ENCODE measurements around the gene EVA1A.
A peak's percentile ranks its signal among the peaks of the same experiment; 100 is the strongest.

The EVA1A gene

GRCh38 chr2:75560768-75561565 lies at the start of gene EVA1A:
Gene EVA1A, minus strand, starts transcription at chr2:75560939. Its CDS starts 42,799 bp downstream, at chr2:75518140.
- H3K36me3 ChIP-seq (ENCODE audit: insufficient read depth, low read length), result no peaks in the 10 kb centered on the region
- no peaks in the 10 kb centered on the region for H3K9me3 ChIP-seq (ENCODE audit: low read length)
- peaks cover 19% of the 10 kb centered on the region for H3K27me3 ChIP-seq (ENCODE audit: insufficient read depth, low read length)
- H2AFZ ChIP-seq (ENCODE audit: low read depth, low read length), result peak within 1 kb of the TSS; percentile 87
- peak within 1 kb of the TSS; percentile 42 for H3K4me3 ChIP-seq (ENCODE audit: low read length)
- H3K4me1 ChIP-seq (ENCODE audit: insufficient read depth, low read length), result peaks cover 12% of the 10 kb centered on the region

GRCh38 chr2:75609937-75610508 lies 49.3 kb upstream of the EVA1A start:
- peaks cover 24% of the 10 kb centered on the region for H3K4me1 ChIP-seq (ENCODE audit: insufficient read depth, low read length)
- no peaks in the 10 kb centered on the region for H3K9me3 ChIP-seq (ENCODE audit: low read length)
- no peaks in the 10 kb centered on the region for H3K36me3 ChIP-seq (ENCODE audit: insufficient read depth, low read length)
- H3K27me3 ChIP-seq (ENCODE audit: insufficient read depth, low read length), result peaks cover 8% of the 10 kb centered on the region
- no peak overlapping the region for H3K4me3 ChIP-seq (ENCODE audit: low read length)
- no peak overlapping the region for H2AFZ ChIP-seq (ENCODE audit: low read depth, low read length)

- Histone ChIP-seq H3K9me3 (ENCODE audit: low read length) (no peaks in the 10 kb centered on the region), H3K4me3 (ENCODE audit: low read length) (no peak overlapping the region), H2AFZ (ENCODE audit: low read depth, low read length) (no peak overlapping the region), H3K27me3 (ENCODE audit: insufficient read depth, low read length) (peaks cover 8% of the 10 kb centered on the region), H3K4me1 (ENCODE audit: insufficient read depth, low read length) (peaks cover 24% of the 10 kb centered on the region), H3K36me3 (ENCODE audit: insufficient read depth, low read length) (no peaks in the 10 kb centered on the region)
These were observed 48.6 kb upstream of the EVA1A start for GRCh38 chr2:75609334-75609689.

GRCh38 chr2:75608684-75609333 lies 48.1 kb upstream of the EVA1A start:
- Histone ChIP-seq H3K36me3 (ENCODE audit: insufficient read depth, low read length) (no peaks in the 10 kb centered on the region), H3K4me3 (ENCODE audit: low read length) (peak overlapping the region; percentile 29), H3K27me3 (ENCODE audit: insufficient read depth, low read length) (peaks cover 8% of the 10 kb centered on the region), H3K4me1 (ENCODE audit: insufficient read depth, low read length) (peaks cover 24% of the 10 kb centered on the region), H3K9me3 (ENCODE audit: low read length) (no peaks in the 10 kb centered on the region), H2AFZ (ENCODE audit: low read depth, low read length) (peak overlapping the region; percentile 12)

GRCh38 chr2:75607988-75608683 lies 47.4 kb upstream of the EVA1A start:
- Histone ChIP-seq H3K4me1 (ENCODE audit: insufficient read depth, low read length) (peaks cover 24% of the 10 kb centered on the region), H3K4me3 (ENCODE audit: low read length) (peak overlapping the region; percentile 29), H3K27me3 (ENCODE audit: insufficient read depth, low read length) (peaks cover 8% of the 10 kb centered on the region), H2AFZ (ENCODE audit: low read depth, low read length) (peak overlapping the region; percentile 12), H3K36me3 (ENCODE audit: insufficient read depth, low read length) (no peaks in the 10 kb centered on the region), H3K9me3 (ENCODE audit: low read length) (no peaks in the 10 kb centered on the region)

- Histone ChIP-seq H3K4me1 (ENCODE audit: insufficient read depth, low read length) (peaks cover 20% of the 10 kb centered on the region), H3K27me3 (ENCODE audit: insufficient read depth, low read length) (peaks cover 8% of the 10 kb centered on the region), H3K4me3 (ENCODE audit: low read length) (no peak overlapping the region), H3K36me3 (ENCODE audit: insufficient read depth, low read length) (no peaks in the 10 kb centered on the region), H3K9me3 (ENCODE audit: low read length) (no peaks in the 10 kb centered on the region), H2AFZ (ENCODE audit: low read depth, low read length) (no peak overlapping the region)
These were observed 46.7 kb upstream of the EVA1A start for GRCh38 chr2:75607400-75607798.

- H3K4me1 ChIP-seq (ENCODE audit: insufficient read depth, low read length), result peaks cover 17% of the 10 kb centered on the region
- H3K4me3 ChIP-seq (ENCODE audit: low read length), result no peak overlapping the region
- H3K36me3 ChIP-seq (ENCODE audit: insufficient read depth, low read length), result no peaks in the 10 kb centered on the region
- no peaks in the 10 kb centered on the region for H3K9me3 ChIP-seq (ENCODE audit: low read length)
- peaks cover 8% of the 10 kb centered on the region for H3K27me3 ChIP-seq (ENCODE audit: insufficient read depth, low read length)
- no peak overlapping the region for H2AFZ ChIP-seq (ENCODE audit: low read depth, low read length)
These were observed 46.1 kb upstream of the EVA1A start for GRCh38 chr2:75606761-75607399.

GRCh38 chr2:75605770-75606529 lies 45.2 kb upstream of the EVA1A start:
- Histone ChIP-seq H3K36me3 (ENCODE audit: insufficient read depth, low read length) (no peaks in the 10 kb centered on the region), H2AFZ (ENCODE audit: low read depth, low read length) (no peak overlapping the region), H3K9me3 (ENCODE audit: low read length) (no peaks in the 10 kb centered on the region), H3K4me3 (ENCODE audit: low read length) (no peak overlapping the region), H3K4me1 (ENCODE audit: insufficient read depth, low read length) (peaks cover 17% of the 10 kb centered on the region), H3K27me3 (ENCODE audit: insufficient read depth, low read length) (peaks cover 8% of the 10 kb centered on the region)

- Histone ChIP-seq H3K4me1 (ENCODE audit: insufficient read depth, low read length) (peaks cover 14% of the 10 kb centered on the region), H3K36me3 (ENCODE audit: insufficient read depth, low read length) (no peaks in the 10 kb centered on the region), H2AFZ (ENCODE audit: low read depth, low read length) (no peak overlapping the region), H3K27me3 (ENCODE audit: insufficient read depth, low read length) (peaks cover 8% of the 10 kb centered on the region), H3K9me3 (ENCODE audit: low read length) (no peaks in the 10 kb centered on the region), H3K4me3 (ENCODE audit: low read length) (no peak overlapping the region)
These were observed 43.7 kb upstream of the EVA1A start for GRCh38 chr2:75604484-75604883.

GRCh38 chr2:75603477-75603876 lies 42.7 kb upstream of the EVA1A start:
- no peaks in the 10 kb centered on the region for H3K9me3 ChIP-seq (ENCODE audit: low read length)
- H3K4me1 ChIP-seq (ENCODE audit: insufficient read depth, low read length), result peaks cover 4% of the 10 kb centered on the region
- peaks cover 8% of the 10 kb centered on the region for H3K27me3 ChIP-seq (ENCODE audit: insufficient read depth, low read length)
- no peaks in the 10 kb centered on the region for H3K36me3 ChIP-seq (ENCODE audit: insufficient read depth, low read length)
- H2AFZ ChIP-seq (ENCODE audit: low read depth, low read length), result no peak overlapping the region
- H3K4me3 ChIP-seq (ENCODE audit: low read length), result no peak overlapping the region

- no peaks in the 10 kb centered on the region for H3K36me3 ChIP-seq (ENCODE audit: insufficient read depth, low read length)
- H3K4me1 ChIP-seq (ENCODE audit: insufficient read depth, low read length), result no peaks in the 10 kb centered on the region
- no peak overlapping the region for H3K4me3 ChIP-seq (ENCODE audit: low read length)
- H2AFZ ChIP-seq (ENCODE audit: low read depth, low read length), result no peak overlapping the region
- H3K27me3 ChIP-seq (ENCODE audit: insufficient read depth, low read length), result peaks cover 8% of the 10 kb centered on the region
- no peaks in the 10 kb centered on the region for H3K9me3 ChIP-seq (ENCODE audit: low read length)
These were observed 42.1 kb upstream of the EVA1A start for GRCh38 chr2:75602724-75603342.
